Mucosa of stomach (tissue), 1 donor: ENCODE measurements around the gene TRIM17.

Experiments used
- H3K27me3 ChIP-seq: one replicate; pipeline ENCODE4 v1.7.0; 2013; ENCODE audit warnings: mild to moderate bottlenecking, low read length; ENCODE audit not compliant: control insufficient read depth, insufficient read depth
- H3K36me3 ChIP-seq: one replicate; pipeline ENCODE4 v1.7.0; 2013; ENCODE audit warnings: low read length; ENCODE audit not compliant: control insufficient read depth, insufficient read depth
- H3K4me1 ChIP-seq: one replicate; pipeline ENCODE4 v1.7.0; 2013; ENCODE audit warnings: mild to moderate bottlenecking, low read length; ENCODE audit not compliant: control insufficient read depth, insufficient read depth
- H3K4me3 ChIP-seq: one replicate; pipeline ENCODE4 v1.7.0; 2013; ENCODE audit warnings: low read length
- H3K9ac ChIP-seq: one replicate; pipeline ENCODE4 v1.7.0; 2013; ENCODE audit warnings: mild to moderate bottlenecking, low read length, moderate library complexity
- H3K9me3 ChIP-seq: one replicate; pipeline ENCODE4 v1.7.0; 2013; ENCODE audit warnings: mild to moderate bottlenecking, low read length, moderate library complexity; ENCODE audit not compliant: control insufficient read depth
- donor health status: Pancreatic carcinoma.

TRIM17 gene

DNA sequence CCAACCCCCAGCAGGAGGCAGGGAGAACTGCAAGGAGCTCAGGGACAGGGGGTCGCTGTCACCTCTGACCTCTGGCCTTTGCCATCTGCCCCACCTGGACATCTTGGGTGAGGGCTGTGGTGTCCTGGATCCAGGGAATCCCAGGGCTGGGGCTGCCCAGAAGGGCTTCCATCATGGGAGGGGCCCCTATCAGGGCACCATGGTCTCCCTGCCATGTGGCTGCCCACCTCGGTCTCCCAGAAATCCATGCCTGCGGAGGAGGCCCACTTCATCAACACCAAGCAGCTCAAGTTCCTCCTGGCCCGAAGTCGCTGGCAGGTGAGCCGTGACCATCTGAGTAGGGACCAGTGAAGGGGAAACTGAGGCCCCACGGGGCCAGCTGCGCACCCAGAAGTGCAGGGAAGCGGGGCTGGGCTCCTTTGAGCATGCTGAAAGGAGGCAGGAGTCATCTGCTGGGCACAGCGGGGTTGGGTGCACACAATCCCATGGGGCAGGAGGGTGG, 46.2 kb downstream of the TRIM17 start:
- no peaks in the 10 kb centered on the region for H3K4me1 ChIP-seq
- no peak overlapping the region for H3K4me3 ChIP-seq
- H3K27me3 ChIP-seq = peaks cover 43% of the 10 kb centered on the region
- H3K9me3 ChIP-seq = no peaks in the 10 kb centered on the region
- no peak overlapping the region for H3K9ac ChIP-seq
- no peaks in the 10 kb centered on the region for H3K36me3 ChIP-seq

DNA sequence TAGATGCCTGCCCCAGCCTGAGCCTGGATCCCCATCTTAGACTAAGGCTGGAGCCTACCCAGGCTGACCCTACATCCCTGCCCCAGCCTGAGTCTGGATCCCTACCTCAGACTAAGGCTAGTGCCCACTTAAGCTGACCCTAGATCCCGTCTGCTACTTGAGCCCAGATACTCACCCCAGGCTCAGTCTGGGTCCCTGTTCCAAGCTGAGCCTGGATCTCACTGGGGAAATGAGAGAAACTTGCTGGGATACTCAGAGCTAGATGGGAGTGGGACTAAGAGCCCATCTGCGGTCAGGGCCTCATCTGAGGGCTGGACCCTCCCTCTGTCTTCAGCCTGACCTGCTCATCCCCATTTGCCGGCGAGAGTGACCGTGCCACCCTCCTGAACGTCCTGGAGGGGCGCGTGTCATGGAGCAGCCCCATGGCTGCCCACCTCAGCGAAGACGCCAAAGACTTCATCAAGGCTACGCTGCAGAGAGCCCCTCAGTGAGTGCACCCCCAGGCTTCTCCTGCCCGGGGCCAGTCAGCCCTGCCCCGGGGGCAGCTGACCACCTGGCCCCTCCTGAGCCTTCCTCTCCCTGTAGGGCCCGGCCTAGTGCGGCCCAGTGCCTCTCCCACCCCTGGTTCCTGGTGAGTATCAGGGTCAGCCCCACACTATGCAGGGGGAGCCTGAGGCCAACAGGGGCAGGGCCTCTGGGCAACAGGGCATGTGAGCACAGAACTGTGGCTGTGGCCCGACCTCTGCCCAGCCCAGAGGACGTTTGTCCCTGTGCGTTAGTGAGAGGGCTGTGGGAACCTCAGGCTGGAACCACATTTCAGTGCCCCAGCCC, 46.8 kb downstream of the TRIM17 start:
- Histone ChIP-seq H3K9me3 (no peaks in the 10 kb centered on the region), H3K27me3 (peaks cover 43% of the 10 kb centered on the region), H3K9ac (no peak overlapping the region), H3K4me3 (no peak overlapping the region), H3K4me1 (no peaks in the 10 kb centered on the region), H3K36me3 (no peaks in the 10 kb centered on the region)

DNA sequence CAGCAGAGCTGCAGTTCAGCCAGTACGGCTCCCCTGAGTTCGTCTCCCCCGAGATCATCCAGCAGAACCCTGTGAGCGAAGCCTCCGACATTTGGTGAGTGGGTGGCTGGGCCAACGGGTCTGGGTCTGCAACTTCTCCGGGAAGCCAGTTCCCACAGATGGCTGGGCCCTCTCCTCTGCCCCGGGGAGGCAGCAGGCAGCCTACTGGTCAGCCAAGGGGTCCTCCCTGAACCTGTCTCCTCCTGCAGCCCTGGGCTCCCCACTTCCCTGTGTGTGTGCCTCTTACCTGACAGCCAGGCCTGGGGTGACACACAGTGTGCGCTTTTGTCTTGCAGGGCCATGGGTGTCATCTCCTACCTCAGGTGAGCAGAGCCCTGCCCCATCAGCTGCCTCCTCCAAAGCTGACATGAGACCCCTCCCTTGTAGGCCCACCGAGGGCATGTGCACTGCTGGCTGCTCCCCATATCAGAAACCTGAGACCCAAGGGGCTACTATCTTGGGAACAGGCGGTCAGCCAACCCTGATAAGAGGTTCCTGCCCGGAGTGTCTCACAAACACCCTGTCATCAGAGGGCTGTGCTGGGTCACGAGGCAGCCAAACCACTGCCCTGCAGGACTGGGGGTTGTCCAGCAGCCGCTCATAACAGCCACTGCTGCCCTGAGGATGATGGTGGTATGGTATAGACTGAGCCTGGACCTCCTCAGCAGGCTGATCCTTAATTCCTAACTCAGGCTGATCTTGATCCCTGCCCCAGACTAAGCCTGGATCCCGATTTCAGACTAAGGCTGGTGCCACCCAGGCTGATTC, 47.7 kb downstream of the TRIM17 start:
- Histone ChIP-seq H3K4me3 (no peak overlapping the region), H3K27me3 (peaks cover 43% of the 10 kb centered on the region), H3K4me1 (no peaks in the 10 kb centered on the region), H3K9me3 (no peaks in the 10 kb centered on the region), H3K36me3 (no peaks in the 10 kb centered on the region), H3K9ac (no peak overlapping the region)

DNA sequence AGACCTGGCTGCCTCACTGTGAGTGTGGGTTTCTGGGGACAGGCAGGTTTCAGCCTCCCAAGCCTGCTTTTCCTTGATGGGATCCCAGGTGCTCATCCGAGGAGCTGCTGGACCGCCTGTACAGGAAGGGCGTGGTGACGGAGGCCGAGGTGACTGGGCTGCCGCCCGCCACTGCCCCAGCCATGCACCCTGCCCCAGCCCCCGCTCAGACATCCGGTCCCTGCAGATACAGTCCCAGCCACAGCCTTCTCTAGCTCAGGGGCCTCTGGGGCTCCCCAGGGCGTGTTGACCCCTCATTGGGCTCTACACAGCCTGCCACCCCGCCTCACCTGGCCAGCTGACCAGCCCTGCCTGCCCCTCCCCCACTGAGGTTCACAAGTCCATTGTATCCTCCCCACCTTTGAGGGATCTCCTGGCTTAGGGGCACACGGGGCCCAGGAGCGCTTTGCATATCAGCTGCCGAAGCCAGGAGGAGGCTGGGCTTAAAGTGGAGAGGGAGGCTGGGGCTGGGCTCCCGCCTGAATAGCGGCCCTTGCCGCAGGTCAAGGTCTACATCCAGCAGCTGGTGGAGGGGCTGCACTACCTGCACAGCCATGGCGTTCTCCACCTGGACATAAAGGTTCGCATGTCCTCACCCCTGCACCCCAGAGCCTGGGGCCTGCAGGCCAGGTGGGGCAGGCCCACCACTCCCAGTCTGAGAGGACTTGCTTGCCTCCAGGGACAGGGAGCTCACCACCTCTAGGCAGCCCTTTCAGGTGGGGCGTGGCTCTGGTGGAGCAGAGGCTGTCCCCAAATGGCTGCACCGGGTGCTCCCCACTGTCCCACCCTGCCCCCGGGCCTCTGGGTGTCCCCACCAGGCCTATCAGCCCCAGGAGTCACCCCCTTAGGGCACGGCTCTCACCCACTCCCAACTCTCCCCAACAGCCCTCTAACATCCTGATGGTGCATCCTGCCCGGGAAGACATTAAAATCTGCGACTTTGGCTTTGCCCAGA, 48.6 kb downstream of the TRIM17 start:
- Histone ChIP-seq H3K4me1 (no peaks in the 10 kb centered on the region), H3K9ac (no peak overlapping the region), H3K27me3 (peaks cover 41% of the 10 kb centered on the region), H3K36me3 (no peaks in the 10 kb centered on the region), H3K9me3 (no peaks in the 10 kb centered on the region), H3K4me3 (no peak overlapping the region)

DNA sequence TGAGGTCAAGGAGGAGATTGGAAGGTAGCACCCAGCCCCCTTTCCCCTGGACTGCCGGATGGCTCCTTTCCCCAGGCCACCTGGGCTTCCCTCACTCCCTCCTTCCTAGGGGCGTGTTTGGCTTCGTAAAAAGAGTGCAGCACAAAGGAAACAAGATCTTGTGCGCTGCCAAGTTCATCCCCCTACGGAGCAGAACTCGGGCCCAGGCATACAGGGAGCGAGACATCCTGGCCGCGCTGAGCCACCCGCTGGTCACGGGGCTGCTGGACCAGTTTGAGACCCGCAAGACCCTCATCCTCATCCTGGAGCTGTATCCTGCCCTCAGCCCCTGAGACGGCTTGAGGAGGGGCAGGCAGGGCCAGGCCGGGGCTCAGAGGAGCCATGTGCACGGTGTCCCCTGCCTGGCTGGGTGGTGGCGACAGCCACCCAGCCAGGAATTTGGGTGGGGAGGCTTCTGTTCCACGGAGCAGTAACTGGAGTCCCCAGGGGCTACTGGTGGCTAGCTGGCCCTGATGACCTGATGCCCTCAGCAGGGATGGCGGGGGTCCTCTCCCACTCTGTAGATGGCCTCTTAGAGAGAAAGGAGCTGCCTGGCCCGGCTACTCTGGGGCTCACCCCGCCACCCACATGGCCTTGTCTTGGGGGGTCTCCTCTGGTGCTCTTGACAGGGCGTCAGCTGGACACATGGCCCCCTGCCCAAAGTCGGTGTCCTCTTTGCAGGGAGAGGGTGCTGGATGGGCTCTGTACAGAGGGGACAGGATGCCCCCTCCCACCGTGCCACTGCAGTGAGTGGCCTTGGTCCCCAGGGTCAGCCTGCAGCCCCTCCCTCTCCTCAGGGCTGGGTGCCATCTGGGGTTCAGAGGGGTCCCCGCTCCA, 49.6 kb downstream of the TRIM17 start:
- Histone ChIP-seq H3K9me3 (no peaks in the 10 kb centered on the region), H3K36me3 (no peaks in the 10 kb centered on the region), H3K4me3 (no peak overlapping the region)

DNA sequence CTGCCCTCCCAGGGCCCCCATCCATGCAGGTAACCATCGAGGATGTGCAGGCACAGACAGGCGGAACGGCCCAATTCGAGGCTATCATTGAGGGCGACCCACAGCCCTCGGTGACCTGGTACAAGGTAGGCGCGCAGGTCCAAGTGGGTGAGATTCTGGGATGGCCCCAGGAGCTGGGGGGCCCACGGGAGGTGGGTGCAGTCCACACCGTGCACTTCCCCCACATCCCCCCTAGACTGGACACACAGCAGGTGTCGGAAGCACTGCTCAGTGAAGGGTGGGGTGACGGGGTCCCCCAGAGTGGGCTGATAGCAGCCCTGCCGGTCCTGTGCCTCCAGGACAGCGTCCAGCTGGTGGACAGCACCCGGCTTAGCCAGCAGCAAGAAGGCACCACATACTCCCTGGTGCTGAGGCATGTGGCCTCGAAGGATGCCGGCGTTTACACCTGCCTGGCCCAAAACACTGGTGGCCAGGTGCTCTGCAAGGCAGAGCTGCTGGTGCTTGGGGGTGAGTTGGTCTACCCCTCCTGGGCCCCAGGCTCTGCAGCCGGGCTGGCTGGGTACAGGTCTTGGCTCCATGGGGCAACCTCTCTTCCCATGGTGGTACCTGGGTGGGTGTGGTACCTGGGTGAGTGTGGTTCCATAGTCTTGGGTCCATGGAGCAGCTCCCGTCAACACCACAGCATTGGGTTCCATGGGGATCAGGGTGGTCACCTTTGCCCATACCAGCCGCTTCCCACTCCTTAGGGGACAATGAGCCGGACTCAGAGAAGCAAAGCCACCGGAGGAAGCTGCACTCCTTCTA, 50.4 kb downstream of the TRIM17 start:
- H3K9me3 ChIP-seq = no peaks in the 10 kb centered on the region
- no peaks in the 10 kb centered on the region for H3K4me1 ChIP-seq
- no peaks in the 10 kb centered on the region for H3K36me3 ChIP-seq
- peaks cover 29% of the 10 kb centered on the region for H3K27me3 ChIP-seq
- no peak overlapping the region for H3K9ac ChIP-seq
- no peak overlapping the region for H3K4me3 ChIP-seq

More for the DNA sequence above, 49.6 kb downstream of the TRIM17 start:
- no peaks in the 10 kb centered on the region for H3K4me1 ChIP-seq
- peaks cover 35% of the 10 kb centered on the region for H3K27me3 ChIP-seq
- H3K9ac ChIP-seq = no peak overlapping the region

DNA sequence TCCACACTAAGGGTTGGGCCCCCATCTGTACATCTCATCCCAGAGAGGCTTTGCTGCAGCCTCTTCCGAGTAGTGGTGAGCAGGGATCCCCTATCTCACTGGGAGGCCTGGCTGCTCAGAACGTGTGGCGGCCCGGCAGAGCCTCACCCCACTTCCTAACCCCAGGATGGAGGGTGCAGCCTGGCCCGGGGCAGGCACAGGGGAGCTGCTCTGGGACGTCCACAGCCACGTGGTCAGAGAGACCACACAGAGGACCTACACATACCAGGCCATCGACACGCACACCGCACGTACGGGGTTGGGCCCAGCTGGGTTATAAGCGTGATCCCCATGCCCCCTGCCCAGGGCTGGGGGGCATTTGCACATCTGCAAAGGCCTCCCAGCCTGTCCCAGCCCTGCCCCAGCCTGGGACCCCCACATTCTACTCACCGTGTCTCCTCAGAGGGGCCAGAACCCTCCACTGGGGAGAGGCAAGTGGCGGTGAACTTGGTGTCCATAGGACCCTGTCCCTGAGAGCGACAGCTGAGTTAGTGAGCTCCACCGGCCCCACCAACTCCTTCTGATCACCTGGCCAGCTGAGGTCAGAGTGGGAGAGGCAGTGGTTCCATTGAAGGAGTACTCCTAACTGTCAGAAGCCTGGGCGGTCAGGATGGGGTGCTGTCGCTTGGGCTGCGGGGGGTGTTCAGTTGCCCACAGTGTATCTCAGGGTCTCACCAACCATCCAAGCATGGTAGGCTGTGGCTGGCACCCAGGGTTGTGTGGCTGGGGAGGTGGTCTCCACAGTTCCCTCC, 51.2 kb downstream of the TRIM17 start:
- no peaks in the 10 kb centered on the region for H3K4me1 ChIP-seq
- H3K27me3 ChIP-seq = peaks cover 27% of the 10 kb centered on the region
- H3K9me3 ChIP-seq = no peaks in the 10 kb centered on the region
- no peak overlapping the region for H3K9ac ChIP-seq
- no peaks in the 10 kb centered on the region for H3K36me3 ChIP-seq
- no peak overlapping the region for H3K4me3 ChIP-seq

DNA sequence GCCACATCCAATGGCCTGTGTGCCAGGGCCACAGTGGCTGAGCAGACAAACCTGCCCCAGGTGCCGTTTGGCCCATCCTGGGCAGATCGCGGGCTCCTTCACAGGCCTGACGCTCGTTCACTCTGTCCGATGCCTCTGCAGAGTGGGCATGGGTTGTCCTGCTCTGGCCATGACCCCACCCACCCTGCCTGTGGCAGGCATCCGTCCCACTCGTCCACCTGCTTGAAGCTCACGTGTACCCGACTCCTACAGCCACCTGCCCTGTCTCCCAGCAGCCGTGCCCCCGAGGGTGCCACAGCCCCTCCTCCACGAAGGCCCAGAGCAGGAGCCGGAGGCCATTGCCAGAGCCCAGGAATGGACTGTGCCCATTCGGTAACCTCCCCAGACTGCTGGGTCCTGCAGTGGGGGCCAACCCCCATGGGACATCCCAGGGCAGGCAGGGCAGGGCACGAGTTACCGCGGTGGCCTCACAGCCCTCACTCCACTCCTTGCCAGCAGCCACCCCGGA, 51.9 kb downstream of the TRIM17 start:
- Histone ChIP-seq H3K4me1 (no peaks in the 10 kb centered on the region), H3K9ac (no peak overlapping the region), H3K27me3 (peaks cover 22% of the 10 kb centered on the region), H3K9me3 (no peaks in the 10 kb centered on the region), H3K4me3 (no peak overlapping the region), H3K36me3 (no peaks in the 10 kb centered on the region)

DNA sequence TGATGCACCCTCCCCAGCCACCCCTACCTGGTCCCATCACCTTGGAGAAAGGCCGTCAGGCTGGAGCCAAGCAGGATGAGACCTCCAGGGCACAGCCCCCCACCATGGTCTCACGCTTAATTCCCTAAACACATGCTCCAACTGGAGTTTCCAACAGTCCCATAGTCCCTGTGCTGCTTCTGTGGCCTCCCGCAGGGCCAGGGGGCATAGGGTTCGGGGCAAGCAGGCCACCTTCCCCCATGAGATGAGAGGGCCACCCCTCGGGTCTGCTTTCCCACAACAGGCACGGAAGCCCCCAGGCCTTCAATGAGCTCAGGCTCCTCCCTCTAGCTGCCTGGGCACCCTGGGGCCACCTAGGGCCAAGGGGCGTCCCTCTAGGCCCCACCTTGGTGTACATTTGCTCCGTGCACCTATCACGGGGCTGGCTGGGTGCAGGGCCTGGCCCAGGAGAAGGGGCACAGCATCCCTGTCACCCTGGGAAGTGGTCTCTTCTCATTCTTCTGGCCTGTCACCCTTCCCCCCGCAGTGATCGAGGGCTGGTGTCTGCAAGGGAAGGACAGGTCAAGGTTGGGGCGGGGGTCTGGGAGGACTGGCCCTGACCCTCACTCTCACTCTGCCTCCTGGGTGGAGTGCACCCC, 52.5 kb downstream of the TRIM17 start:
- peaks cover 18% of the 10 kb centered on the region for H3K27me3 ChIP-seq
- H3K4me3 ChIP-seq = no peak overlapping the region
- no peaks in the 10 kb centered on the region for H3K36me3 ChIP-seq
- no peaks in the 10 kb centered on the region for H3K9me3 ChIP-seq
- H3K9ac ChIP-seq = no peak overlapping the region
- no peaks in the 10 kb centered on the region for H3K4me1 ChIP-seq
